GM18951 (cell line): ENCODE data around the gene ATP6V0C.

ENCODE experiments used
- POLR2A ChIP-seq: IDR thresholded peaks from 4 replicates; pipeline ENCODE4 v1.6.1; 2011; ENCODE audit warnings: mild to moderate bottlenecking; ENCODE audit not compliant: insufficient read length, insufficient read depth; ENCODE audit errors: extremely low read depth
- in situ Hi-C: fragments of 300-500 bp; cut with MboI; formaldehyde crosslinking; loops from one replicate; pipeline ENCODE4 v1.12.0; 2022; ENCODE audit warnings: low sequenced_read_pairs, mixed read lengths, inconsistent platforms; ENCODE audit not compliant: unreplicated experiment

Gene ATP6V0C

DNA sequence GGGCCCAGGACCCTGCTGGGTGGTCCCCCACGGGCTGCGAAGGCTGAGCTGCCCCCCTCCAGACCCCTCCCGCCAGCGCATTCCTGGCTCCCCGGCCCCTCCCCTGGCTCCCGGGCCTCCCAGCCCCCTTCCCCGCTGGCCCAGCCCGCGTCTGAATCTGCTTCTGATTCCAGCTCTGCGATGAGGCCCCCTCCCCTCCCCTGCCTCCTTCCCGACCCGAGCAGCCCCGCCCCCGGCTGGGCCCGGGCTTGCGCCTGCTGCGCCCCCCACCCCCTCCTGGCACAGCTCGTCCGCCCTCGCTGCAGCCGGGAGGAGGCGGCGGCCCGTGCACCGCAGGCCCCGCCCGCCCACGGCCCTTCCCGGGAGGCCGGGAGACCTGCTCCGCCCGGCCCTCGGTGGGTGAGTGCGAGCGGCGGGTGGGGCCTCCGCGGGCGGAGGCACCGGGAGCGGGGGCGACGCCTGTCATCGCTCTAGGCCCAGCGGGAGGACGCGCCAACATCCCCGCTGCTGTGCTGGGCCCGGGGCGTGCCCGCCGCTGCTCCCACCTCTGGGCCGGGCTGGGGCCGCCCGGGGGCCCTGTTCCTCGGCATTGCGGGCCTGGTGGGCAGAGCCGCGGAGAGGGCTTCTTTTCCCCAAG, 42.6 kb upstream of the ATP6V0C start, which contains the start of gene NTN3:
Gene NTN3, plus strand, starts transcription at position 282 of the 637 bp plus-strand sequence. CDS start 405 bp downstream, outside the sequence.
- TF ChIP-seq POLR2A: no peak
- in situ Hi-C loops: no loop called here

DNA sequence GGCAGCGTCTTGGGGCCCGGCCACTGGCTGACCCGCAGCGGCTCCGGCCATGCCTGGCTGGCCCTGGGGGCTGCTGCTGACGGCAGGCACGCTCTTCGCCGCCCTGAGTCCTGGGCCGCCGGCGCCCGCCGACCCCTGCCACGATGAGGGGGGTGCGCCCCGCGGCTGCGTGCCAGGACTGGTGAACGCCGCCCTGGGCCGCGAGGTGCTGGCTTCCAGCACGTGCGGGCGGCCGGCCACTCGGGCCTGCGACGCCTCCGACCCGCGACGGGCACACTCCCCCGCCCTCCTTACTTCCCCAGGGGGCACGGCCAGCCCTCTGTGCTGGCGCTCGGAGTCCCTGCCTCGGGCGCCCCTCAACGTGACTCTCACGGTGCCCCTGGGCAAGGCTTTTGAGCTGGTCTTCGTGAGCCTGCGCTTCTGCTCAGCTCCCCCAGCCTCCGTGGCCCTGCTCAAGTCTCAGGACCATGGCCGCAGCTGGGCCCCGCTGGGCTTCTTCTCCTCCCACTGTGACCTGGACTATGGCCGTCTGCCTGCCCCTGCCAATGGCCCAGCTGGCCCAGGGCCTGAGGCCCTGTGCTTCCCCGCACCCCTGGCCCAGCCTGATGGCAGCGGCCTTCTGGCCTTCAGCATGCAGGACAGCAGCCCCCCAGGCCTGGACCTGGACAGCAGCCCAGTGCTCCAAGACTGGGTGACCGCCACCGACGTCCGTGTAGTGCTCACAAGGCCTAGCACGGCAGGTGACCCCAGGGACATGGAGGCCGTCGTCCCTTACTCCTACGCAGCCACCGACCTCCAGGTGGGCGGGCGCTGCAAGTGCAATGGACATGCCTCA, 41.9 kb upstream of the ATP6V0C start:
- in situ Hi-C loops: no loop called here
- TF ChIP-seq POLR2A: no peak

DNA sequence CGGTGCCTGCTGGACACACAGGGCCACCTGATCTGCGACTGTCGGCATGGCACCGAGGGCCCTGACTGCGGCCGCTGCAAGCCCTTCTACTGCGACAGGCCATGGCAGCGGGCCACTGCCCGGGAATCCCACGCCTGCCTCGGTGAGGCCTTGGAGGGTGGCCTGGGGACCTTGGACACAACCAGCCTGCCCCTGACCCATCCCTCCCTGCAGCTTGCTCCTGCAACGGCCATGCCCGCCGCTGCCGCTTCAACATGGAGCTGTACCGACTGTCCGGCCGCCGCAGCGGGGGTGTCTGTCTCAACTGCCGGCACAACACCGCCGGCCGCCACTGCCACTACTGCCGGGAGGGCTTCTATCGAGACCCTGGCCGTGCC, 41.3 kb upstream of the ATP6V0C start:
- in situ Hi-C loops: no loop called here
- no peak for TF ChIP-seq POLR2A

DNA sequence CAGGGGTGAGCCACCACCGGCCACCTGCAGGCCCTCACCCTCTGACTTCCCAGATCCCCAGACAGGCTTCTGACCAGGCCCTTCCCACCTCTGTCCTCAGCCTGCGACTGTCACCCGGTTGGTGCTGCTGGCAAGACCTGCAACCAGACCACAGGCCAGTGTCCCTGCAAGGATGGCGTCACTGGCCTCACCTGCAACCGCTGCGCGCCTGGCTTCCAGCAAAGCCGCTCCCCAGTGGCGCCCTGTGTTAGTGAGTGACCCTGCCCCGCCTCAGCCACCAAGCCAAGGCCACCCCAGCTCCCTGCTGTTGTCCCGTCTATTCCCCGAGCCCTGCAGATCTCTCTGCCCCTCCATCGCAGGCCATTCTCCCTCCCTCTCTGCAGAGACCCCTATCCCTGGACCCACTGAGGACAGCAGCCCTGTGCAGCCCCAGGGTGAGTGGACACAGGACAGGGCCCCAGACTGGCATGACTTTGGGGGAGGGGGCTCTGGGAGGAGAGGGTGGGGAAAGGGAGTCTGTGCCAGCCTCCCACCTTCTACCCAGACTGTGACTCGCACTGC, 40.8 kb upstream of the ATP6V0C start:
- TF ChIP-seq POLR2A: no peak
- in situ Hi-C loops: no loop called here

DNA sequence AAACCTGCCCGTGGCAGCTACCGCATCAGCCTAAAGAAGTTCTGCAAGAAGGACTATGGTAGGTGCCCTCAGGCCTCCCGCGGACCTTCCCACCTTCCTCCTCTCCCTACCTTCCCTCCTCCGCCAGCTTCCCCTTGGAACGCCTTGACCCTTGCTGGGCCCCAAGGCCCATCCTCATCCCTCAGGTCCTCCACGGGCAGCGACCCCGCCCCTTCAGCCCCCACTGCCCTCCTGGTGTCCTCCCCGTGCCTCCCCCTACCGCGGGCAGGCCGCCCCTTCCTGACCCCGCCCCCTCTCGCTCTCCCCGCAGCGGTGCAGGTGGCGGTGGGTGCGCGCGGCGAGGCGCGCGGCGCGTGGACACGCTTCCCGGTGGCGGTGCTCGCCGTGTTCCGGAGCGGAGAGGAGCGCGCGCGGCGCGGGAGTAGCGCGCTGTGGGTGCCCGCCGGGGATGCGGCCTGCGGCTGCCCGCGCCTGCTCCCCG, 40.3 kb upstream of the ATP6V0C start:
- in situ Hi-C loops: no loop called here
- TF ChIP-seq POLR2A: peak; percentile 21

DNA sequence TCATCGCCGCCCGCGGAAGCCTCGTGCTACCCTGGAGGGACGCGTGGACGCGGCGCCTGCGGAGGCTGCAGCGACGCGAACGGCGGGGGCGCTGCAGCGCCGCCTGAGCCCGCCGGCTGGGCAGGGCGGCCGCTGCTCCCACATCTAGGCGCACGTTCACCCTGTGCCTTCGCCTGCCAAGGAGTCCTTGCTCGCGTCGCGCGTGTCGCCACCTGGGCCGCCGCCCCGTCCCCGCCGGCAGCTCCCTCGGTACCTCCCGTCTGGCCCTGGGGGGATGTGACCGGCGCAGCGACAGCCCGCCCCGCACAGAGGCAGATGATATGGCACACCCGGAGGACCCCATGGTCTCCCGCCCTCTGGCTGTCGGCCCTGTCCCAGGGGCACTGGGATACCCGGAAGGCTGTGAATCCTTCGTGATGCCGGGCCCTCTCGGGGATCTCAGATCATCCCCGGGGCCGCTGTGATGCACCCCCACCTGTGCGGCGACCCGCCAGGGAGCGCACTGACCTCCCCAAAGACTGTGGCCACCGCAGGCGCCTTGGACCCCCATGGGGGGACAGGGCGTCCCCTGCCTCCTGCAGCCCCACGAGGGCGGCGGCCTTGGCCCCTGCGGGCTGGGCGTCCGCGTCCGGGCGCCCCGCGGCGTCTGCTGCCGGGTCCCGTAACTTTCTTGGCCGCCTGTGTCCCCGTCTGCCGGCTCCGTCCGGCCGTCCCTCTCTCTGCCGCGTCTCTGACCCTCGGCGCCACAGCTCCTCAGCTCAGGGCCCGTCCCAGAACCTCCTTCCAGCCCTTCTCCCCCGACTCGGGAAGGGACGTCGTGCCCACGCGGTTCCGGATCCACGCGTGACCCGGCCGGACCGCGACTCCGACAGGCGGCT, 39.5 kb upstream of the ATP6V0C start:
- no peak for TF ChIP-seq POLR2A
- in situ Hi-C loops: no loop called here

DNA sequence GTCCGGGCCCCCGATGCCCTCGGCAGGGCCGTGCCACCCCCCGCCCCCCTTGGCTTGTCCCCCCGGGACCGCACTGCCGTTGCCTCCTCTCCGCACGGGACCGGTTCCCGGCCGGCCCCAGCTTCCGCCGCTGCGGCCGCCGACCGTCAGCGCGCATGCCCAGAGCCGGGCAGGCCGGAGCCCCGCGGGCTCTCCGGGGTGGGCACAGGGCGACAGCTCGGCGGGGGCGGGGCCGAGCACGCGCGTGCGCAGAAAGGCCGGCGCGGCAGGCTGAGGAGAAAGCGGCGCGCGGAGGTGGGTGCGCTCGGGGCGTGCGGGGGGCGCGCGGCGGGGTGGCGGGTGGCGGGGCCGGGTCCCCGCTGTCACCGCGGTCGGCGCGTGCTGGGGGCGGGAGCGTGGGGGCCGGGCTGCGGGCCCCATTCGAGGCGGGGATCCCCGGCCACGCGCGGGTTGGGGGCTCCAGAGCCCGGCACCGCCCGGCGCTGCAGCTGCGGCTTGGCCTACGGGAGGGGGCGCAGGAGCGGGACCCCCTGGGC, 38.8 kb upstream of the ATP6V0C start, which contains the start of gene TBC1D24:
Gene TBC1D24, plus strand, starts transcription at position 251 of the 536 bp plus-strand sequence. CDS start 21,022 bp downstream, outside the sequence.
- peak; percentile 90 for TF ChIP-seq POLR2A
- in situ Hi-C loops: no loop called here

DNA sequence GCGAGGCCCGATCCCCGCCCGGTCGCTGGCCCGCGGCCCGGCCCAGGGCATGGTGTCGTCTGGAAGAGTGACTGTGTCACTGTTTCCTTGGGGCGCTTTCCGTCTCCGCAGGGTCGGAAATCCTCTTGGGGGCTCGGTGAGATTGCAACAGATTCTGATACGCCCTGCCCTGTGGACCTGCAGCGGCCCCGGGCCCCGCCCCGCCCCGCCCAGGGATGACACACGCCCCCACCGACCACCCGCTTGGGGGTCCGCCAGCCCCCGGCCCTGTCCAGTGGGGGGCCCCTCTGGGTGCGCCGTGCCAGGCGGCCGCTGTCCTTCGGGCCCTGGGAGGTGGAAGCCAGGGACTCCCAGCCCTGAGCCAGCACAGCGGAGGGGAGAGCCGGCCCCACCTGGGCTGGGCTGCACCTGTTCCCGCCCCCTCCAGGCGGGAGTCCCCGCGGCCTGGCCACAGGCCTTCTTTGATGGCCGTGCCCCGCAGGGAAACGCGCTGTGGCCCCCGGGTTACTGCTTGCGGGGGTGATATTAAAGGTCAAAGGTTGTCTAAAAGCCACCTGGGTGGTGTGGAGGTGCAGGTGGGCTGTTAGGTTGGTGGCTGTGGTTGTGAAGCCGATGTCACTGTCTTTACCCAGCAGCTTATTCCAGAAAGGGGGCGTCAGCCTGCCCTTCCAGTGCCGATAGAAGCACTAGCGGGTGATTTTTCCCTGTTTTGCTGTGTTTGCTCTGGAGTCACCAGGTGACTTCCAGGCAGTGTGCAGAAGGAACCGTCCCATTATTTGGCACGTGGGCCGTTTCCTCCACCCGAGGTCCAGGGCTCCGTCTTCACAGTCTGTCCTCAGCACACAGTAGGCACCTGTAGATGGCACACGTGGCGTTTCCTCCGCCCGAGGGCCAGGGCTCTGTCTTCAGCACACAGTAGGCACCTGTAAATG, 38.1 kb upstream of the ATP6V0C start:
- in situ Hi-C loops: no loop called here
- no peak for TF ChIP-seq POLR2A

DNA sequence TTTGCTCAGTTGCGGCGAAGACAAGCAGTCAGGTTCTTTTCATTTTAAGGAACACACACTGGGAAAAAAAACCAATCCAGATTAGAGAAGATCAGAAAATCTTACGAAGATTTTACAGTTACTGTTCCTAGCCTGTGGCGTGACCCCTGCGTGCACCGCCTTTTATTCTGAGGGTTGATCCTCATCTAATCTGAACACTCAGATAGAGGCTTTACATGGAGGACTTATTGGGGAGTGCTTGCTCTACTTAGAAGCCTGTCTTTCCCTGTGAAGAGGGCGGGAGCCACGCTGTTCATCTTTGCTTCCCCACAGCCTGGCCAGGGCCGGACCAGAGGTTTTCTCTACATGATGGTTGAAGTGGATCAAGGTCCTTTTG, 37.4 kb upstream of the ATP6V0C start:
- in situ Hi-C loops: no loop called here
- no peak for TF ChIP-seq POLR2A

DNA sequence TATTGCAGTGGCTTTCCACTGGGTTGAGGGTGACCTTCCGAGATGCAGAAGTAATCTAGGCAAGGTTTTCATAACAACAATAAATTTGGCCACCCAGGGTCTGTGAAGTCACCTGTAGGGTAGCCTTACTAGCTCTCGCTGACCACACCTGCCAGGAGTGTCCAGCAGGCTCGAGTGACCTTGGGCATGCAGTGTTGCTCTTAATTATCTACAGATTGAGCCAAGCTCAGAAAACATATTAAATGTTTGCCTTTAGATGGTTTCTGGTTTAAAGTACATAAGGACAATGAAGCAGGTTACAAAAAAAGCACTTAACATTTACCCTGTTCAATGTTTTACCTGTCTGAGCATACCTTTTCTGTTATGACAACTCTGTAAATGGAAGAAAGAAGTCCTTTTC, 37.0 kb upstream of the ATP6V0C start:
- in situ Hi-C loops: no loop called here
- no peak for TF ChIP-seq POLR2A

DNA sequence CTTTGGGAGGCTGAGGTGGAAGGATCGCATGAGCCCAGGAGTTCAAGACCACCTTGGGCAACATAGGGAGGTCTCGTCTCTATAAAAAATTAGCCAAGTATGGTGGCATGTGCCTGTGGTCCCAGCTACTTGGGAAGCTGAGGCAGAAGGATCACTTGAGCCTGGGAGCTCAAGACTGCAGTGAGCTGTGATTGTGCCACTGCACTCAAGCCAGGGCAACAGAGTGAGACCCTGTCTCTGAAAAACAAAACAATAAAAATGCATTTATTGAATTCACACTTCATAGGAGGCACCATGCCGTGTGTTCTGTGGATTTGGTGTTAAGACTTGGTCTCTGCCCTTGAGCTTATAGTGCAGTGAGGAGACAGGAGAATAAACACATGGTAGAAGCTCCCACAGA, 36.4 kb upstream of the ATP6V0C start:
- no peak for TF ChIP-seq POLR2A
- in situ Hi-C loops: no loop called here
